Measurements from ENCODE around the gene B4GALT6. TPM values are rescaled to one million over a fixed set of nuclear protein-coding genes. Genes with fewer than 3 reads are reported as not detected.

Gene B4GALT6
- total and polyA plus RNA-seq, 2 experiments from 2014 or later: 3.2 to 14.1 TPM

DNA sequence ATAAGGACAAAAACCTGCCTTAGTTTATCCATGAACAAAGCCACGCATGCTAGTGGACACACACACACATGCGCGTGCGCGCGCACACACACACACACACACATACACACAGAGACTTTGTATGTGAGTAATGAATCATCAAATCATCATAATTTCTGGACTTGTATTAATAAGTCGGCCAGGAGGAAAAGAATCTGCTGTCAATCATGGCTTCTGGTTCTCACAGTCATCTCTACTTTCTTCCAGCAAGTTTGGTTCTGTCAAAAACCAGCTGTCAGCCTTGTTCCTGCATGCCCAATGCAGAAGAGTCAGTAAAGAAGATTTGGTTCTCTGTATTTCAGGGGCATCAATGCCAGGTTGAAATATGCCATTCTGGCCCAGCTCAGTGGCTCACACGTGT, 93.8 kb downstream of the B4GALT6 start:
- WGBS (ENCODE audit: low lambda C conversion rate, missing lambda C conversion rate): 87% methylated on average over 8 of the region's 8 CpGs
- no peak for DNase-seq (ENCODE audit: low spot score)

DNA sequence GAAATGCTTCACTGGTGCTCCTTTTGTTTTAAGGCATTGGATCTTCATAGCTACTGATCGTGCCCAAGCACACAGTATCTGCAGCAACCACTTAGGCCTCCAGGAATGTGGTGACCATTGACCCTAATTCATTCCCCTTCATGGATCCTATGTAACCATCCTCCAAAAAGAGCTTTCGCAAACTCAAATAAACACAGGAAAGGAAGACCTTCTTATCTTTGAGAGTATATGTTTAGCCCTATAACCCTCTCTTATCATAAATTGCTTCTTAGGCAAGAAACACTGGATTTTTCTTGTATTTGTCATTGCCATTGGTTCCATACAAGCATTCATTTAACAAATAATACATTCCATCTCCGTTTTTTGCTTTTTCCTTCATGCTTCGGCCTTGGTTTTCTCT, 96.9 kb downstream of the B4GALT6 start:
- TF ChIP-seq EZH2phosphoT487 (IDR thresholded peaks at IDR 0.05; ENCODE audit: low read depth, severe bottlenecking, unreplicated experiment) (no peak), EZH2 (IDR thresholded peaks at IDR 0.05; ENCODE audit: borderline replicate concordance) (no peak)
- TF ChIP-seq, protein P1, sequence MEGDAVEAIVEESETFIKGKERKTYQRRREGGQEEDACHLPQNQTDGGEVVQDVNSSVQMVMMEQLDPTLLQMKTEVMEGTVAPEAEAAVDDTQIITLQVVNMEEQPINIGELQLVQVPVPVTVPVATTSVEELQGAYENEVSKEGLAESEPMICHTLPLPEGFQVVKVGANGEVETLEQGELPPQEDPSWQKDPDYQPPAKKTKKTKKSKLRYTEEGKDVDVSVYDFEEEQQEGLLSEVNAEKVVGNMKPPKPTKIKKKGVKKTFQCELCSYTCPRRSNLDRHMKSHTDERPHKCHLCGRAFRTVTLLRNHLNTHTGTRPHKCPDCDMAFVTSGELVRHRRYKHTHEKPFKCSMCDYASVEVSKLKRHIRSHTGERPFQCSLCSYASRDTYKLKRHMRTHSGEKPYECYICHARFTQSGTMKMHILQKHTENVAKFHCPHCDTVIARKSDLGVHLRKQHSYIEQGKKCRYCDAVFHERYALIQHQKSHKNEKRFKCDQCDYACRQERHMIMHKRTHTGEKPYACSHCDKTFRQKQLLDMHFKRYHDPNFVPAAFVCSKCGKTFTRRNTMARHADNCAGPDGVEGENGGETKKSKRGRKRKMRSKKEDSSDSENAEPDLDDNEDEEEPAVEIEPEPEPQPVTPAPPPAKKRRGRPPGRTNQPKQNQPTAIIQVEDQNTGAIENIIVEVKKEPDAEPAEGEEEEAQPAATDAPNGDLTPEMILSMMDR (IDR thresholded peaks at IDR 0.05; ENCODE audit: poor library complexity): no peak
- DNase-seq (ENCODE audit: low spot score): peak; percentile 26
- Histone ChIP-seq H3K27ac (peak overlapping the region; percentile 82), H3K79me2 (no peaks in the 10 kb centered on the region), H3K9me3 (ENCODE audit: low read depth) (no peaks in the 10 kb centered on the region), H4K20me1 (ENCODE audit: insufficient read depth, poor library complexity, severe bottlenecking) (no peaks in the 10 kb centered on the region), H3K4me1 (ENCODE audit: insufficient read depth) (peaks cover 17% of the 10 kb centered on the region), H2AFZ (no peak overlapping the region), H3K9me2 (replicated peaks; ENCODE audit: insufficient read depth) (no peaks in the 10 kb centered on the region), H3K4me3 (no peak overlapping the region), H3K36me3 (replicated peaks; ENCODE audit: insufficient read depth, low read depth) (no peaks in the 10 kb centered on the region), H3K4me2 (peak overlapping the region; percentile 49), H3K27me3 (no peaks in the 10 kb centered on the region)
- 32% methylated on average over 4 of the region's 4 CpGs for WGBS (ENCODE audit: low lambda C conversion rate, missing lambda C conversion rate)

More for the DNA sequence above, 93.8 kb downstream of the B4GALT6 start:
- H3K27me3 ChIP-seq: no peaks in the 10 kb centered on the region
- H3K9me2 ChIP-seq (replicated peaks; ENCODE audit: insufficient read depth): no peaks in the 10 kb centered on the region
- no peak overlapping the region for H3K4me3 ChIP-seq
- H3K27ac ChIP-seq: no peak overlapping the region
- no peaks in the 10 kb centered on the region for H3K9me3 ChIP-seq (ENCODE audit: low read depth)
- peaks cover 3% of the 10 kb centered on the region for H3K36me3 ChIP-seq (replicated peaks; ENCODE audit: insufficient read depth, low read depth)
- TF ChIP-seq EZH2phosphoT487 (IDR thresholded peaks at IDR 0.05; ENCODE audit: low read depth, severe bottlenecking, unreplicated experiment) (no peak), EZH2 (IDR thresholded peaks at IDR 0.05; ENCODE audit: borderline replicate concordance) (no peak)
- TF ChIP-seq, protein P1 (IDR thresholded peaks at IDR 0.05; ENCODE audit: poor library complexity): no peak
- H4K20me1 ChIP-seq (ENCODE audit: insufficient read depth, poor library complexity, severe bottlenecking): no peaks in the 10 kb centered on the region
- H3K79me2 ChIP-seq: no peaks in the 10 kb centered on the region
- H3K4me2 ChIP-seq: no peak overlapping the region
- no peak overlapping the region for H2AFZ ChIP-seq
- peaks cover 24% of the 10 kb centered on the region for H3K4me1 ChIP-seq (ENCODE audit: insufficient read depth)

DNA sequence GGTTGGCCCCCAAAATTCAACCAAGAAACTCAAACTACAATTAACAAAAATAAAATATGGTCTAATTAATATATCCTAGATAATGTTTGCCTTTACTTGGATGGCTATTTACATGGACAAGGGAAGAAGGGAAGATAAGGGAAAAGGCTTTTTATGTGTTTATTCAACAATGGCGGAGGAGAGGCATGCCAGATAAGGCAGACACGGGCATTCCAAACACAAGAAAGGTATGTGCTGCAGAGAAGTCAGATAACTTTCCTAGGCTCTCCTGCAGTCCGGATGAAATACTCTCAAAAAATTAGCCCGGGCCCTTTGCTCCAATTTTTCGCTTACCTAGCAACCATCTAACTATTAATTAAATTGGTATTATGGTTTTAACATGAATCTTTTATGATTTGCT, 97.8 kb downstream of the B4GALT6 start:
- WGBS (ENCODE audit: low lambda C conversion rate, missing lambda C conversion rate): 44% methylated on average over 5 of the region's 5 CpGs
- Histone ChIP-seq H3K4me3 (no peak overlapping the region), H3K9me2 (replicated peaks; ENCODE audit: insufficient read depth) (no peaks in the 10 kb centered on the region), H3K27ac (peak overlapping the region; percentile 82), H2AFZ (no peak overlapping the region), H3K4me1 (ENCODE audit: insufficient read depth) (peaks cover 17% of the 10 kb centered on the region), H3K4me2 (peak overlapping the region; percentile 49), H3K9me3 (ENCODE audit: low read depth) (no peaks in the 10 kb centered on the region), H3K79me2 (no peaks in the 10 kb centered on the region), H4K20me1 (ENCODE audit: insufficient read depth, poor library complexity, severe bottlenecking) (no peaks in the 10 kb centered on the region), H3K27me3 (no peaks in the 10 kb centered on the region), H3K36me3 (replicated peaks; ENCODE audit: insufficient read depth, low read depth) (no peaks in the 10 kb centered on the region)
- DNase-seq (ENCODE audit: low spot score): no peak
- TF ChIP-seq, protein P1 (IDR thresholded peaks at IDR 0.05; ENCODE audit: poor library complexity): no peak
- TF ChIP-seq EZH2 (IDR thresholded peaks at IDR 0.05; ENCODE audit: borderline replicate concordance) (no peak), EZH2phosphoT487 (IDR thresholded peaks at IDR 0.05; ENCODE audit: low read depth, severe bottlenecking, unreplicated experiment) (no peak)

DNA sequence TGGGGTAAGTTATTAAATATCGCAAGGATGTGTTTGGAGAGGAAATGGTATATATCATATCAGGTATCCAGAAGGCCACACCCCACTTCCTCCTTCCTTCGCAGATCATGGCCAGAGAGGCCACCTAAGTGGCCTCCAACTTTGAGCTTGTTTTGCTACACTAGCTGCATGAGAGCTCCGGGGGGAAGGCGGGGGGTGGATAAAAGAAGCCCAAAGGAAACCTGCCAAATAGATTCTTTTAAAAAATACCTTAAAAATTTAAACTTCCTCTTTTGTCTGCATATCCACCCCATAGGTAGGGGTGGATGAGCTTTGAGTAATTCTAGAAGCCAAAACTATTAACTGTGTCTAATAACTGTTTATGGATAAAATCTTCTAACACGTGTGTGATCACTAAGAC, 98.4 kb downstream of the B4GALT6 start:
- no peak overlapping the region for H3K4me2 ChIP-seq
- WGBS (ENCODE audit: low lambda C conversion rate, missing lambda C conversion rate): 82% methylated on average over 5 of the region's 5 CpGs
- no peaks in the 10 kb centered on the region for H3K27me3 ChIP-seq
- no peaks in the 10 kb centered on the region for H3K79me2 ChIP-seq
- no peaks in the 10 kb centered on the region for H3K36me3 ChIP-seq (replicated peaks; ENCODE audit: insufficient read depth, low read depth)
- DNase-seq (ENCODE audit: low spot score): no peak
- H3K27ac ChIP-seq: peak overlapping the region; percentile 82
- peaks cover 17% of the 10 kb centered on the region for H3K4me1 ChIP-seq (ENCODE audit: insufficient read depth)
- no peaks in the 10 kb centered on the region for H3K9me2 ChIP-seq (replicated peaks; ENCODE audit: insufficient read depth)
- no peak overlapping the region for H3K4me3 ChIP-seq
- no peak overlapping the region for H2AFZ ChIP-seq
- no peak for TF ChIP-seq EZH2phosphoT487 (IDR thresholded peaks at IDR 0.05; ENCODE audit: low read depth, severe bottlenecking, unreplicated experiment)
- TF ChIP-seq, protein P1 (IDR thresholded peaks at IDR 0.05; ENCODE audit: poor library complexity): no peak
- no peak for TF ChIP-seq EZH2 (IDR thresholded peaks at IDR 0.05; ENCODE audit: borderline replicate concordance)
- H3K9me3 ChIP-seq (ENCODE audit: low read depth): no peaks in the 10 kb centered on the region
- H4K20me1 ChIP-seq (ENCODE audit: insufficient read depth, poor library complexity, severe bottlenecking): no peaks in the 10 kb centered on the region

Data from hepatocyte (in vitro differentiated cells).